Hematopoietic multipotent progenitor cell (in vitro differentiated cells): ENCODE measurements around the gene SPRR3. TPM values are rescaled to one million over a fixed set of nuclear protein-coding genes. Genes with fewer than 3 reads are reported as not detected.
"Not testable (repeated sequence)": the region's sequence is repeated elsewhere in the genome, so short reads cannot be mapped to it uniquely, and the experiment has no call there.

Experiments used
- DNase-seq, 3 donors: peaks; one replicate each; pipeline ENCODE4 v3.0.0-alpha.2; 2011 to 2015; ENCODE audit warnings: low read depth in 2 of 3, low spot score in 2 of 3
- total RNA-seq: library from RNA; depleted of rRNA; stranded (reverse); fragments of >200 nt; gene quantifications from one replicate; pipeline ENCODE4 v1.2.3, GENCODE V29; 2012

Gene SPRR3
- total RNA-seq, 1 donor = not detected

DNA sequence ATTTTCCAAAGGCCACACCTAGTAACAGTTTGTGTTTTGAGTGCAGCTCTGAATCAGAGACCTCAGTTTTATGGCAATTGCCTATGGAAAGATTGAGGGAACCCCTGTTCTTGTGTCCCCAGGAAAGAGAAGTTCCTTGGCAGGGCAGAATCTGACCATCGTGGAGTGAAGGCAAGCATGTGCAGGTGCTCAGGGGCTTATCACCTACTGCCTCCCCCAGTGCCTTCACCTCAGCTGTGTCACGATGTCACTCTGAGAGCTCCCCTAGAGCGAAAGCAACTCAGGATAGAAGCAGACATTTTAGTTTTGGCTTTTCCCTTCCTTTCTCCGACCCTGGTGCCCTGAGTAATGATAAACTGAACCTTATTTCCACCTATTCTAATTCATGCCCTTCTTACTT lies 19.5 kb upstream of the SPRR3 start:
- no peak for DNase-seq

DNA sequence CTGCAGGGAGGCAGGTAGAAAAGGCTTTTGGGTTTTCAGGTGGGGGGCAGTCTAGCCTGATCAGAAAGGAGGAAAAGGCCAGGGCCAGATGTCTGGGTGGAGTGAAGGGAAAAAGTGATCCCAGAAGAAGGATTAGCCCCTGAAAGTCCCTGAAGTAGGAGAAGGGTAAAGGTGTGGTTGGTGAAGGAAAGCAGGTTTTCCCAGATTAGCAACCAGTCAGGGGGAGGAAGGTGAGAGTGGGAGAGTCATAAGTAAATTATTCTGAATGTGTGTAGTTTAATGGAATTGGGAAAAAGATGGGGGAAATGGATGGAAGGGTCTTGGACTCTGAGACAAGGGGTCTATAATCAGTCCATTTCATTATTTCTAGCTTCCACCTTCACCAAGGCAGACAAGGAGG lies 18.3 kb upstream of the SPRR3 start:
- DNase-seq = no peak

- no peak for DNase-seq
Measured at GRCh38 chr1:152983743-152984142, 17.8 kb upstream of the SPRR3 start, which contains the start of gene SPRR1A. SPRR1A (plus strand) TSS chr1:152984081; CDS start chr1:152985231, 1,150 bp downstream.

- no peak for DNase-seq
Measured at GRCh38 chr1:152986578-152986977, 15.0 kb upstream of the SPRR3 start.

- DNase-seq = no peak
Measured at GRCh38 chr1:152993186-152993585, 8.4 kb upstream of the SPRR3 start.

GRCh38 chr1:152995842-152996241 lies 5.7 kb upstream of the SPRR3 start:
- no peak for DNase-seq

DNA sequence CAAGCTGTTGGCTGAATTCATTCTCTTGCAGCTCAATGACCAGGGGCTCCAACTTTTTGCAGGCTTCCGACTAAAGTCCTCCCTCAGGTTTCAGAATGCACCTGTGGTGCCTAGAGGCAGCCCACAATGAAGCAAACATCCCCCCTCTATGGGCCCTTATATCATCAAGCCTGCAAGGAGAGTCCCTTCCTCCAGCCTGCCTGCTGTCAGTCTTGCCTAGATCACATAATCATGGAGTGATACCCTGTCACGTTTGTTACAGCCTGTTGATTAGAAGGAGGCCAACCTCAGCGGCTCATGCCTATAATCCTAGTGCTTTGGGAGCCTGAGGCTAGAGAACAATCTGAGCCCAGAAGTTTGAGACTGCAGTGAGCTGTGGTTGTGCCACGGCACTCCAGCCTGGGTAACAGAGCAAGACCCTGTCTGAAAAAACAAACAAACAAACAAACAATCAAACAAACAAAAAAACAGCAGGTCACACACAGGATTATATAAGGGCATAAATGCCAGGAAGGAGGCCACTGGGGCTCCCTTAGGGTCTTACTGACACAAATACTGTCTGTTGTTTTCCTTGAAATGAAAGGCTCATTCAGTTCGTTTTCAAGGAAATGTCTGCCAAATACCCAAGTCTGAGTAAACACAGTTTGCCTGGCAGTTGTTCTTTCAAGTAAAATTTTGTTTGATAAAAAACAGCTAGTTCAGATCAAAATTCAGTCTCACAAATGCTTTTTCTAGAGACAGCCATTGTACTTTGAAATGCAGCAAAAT lies 4.7 kb upstream of the SPRR3 start:
- DNase-seq = no peak

GRCh38 chr1:152997901-152998300 lies 3.6 kb upstream of the SPRR3 start:
- DNase-seq = no peak

- DNase-seq = no peak
Measured at GRCh38 chr1:152998476-152998875, 3.1 kb upstream of the SPRR3 start.

- no peak for DNase-seq
Measured at GRCh38 chr1:152999818-153000217, 1.7 kb upstream of the SPRR3 start.

- no peak for DNase-seq
Measured at GRCh38 chr1:153000294-153000693, 1.3 kb upstream of the SPRR3 start.

- DNase-seq = not testable (repeated sequence)
Measured at GRCh38 chr1:153011235-153011758, 9.7 kb downstream of the SPRR3 start.

DNA sequence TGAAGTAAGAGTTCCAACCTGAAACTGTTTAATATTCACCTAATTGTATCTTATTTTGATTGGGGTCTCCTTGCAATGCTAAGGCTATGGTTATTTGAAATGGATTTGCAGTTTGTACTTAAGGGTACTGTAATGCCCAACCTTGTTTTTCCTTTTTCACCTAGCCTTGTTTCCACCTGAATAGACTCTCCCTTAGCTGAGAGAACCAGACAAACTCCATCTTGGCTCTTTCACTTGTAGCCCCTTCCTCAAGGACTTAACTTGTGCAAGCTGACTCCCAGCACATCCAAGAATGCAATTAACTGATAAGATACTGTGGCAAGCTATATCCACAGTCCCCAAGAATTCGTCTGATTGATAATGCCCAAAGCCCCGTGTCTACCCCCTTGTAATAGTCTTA lies 20.3 kb downstream of the SPRR3 start:
- DNase-seq = not testable (repeated sequence)

DNA sequence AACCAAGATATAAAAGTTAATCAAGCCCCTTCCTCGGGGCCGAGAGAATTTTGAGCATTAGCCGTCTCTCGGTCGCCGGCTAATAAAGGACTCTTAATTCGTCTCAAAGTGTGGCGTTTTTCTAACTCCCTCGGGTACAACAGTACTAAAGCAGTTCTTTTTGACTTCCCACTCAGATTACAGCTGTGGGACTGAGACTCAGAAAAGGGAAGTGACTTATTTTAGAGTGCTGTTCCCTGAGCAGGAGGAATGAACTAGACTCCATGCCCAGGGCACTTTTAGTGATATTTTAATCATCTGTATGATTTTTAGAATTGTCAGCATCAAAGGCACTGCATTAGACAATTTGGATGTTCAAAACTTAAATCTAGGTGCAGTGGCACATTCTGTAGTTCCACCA lies 20.8 kb downstream of the SPRR3 start:
- peak in 1 of 3 donors; percentile 23 for DNase-seq

DNA sequence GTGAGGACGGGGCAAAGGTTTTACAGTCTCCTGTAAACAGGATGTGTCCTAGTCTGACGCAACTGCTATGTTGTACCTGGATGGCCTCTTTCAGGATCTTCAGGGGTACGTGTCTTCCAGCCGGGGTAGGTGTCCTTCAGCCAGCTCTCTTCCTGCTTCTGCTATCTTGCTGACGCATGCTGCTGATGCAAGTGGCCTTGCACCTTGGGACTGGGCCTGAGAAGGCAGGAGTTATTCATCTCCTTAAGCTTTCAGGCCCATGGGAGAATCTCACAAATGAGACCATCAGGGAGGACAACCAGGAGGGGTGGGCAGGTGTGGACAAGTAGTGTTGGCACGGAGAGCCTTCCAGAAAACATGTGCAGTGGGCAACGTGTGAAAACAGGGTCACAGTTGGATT lies 21.6 kb downstream of the SPRR3 start:
- DNase-seq = no peak

DNA sequence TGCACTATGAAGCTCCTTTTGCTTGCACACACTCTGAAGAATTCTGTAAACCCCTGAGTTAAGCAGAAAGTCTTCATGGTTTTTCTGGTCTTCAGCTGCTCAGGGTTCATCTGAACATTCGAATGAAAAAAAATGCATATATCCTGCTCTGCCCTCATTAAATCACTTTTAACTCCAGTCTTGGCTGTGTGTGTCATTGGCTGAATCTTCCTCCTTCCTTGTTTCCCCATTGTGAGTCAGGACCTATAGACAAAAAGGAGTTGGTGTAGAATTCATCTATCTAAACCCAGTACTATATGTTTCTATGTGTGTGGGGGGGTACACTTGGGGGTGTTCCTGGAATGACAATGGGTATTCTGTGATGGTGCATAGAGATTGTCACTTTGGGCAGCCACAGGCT lies 22.9 kb downstream of the SPRR3 start:
- no peak for DNase-seq

DNA sequence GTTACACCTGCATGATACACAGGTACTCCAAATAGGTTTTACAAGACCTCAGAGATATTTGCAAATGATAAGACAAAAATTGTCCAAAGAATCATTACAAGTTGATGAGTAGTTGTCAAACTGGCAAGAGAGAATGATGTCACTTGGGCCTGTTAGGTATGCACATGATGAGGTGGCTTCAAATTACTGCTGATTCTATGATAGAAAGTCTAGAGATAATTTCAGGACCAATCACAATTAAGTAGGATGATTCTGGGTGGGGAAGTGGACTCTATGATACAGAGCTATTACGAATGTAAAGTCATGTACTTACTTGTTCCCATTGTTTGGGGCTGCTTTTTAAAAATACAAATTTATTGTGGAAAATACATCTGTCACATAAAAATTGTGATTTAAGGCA lies 24.2 kb downstream of the SPRR3 start:
- no peak for DNase-seq

DNA sequence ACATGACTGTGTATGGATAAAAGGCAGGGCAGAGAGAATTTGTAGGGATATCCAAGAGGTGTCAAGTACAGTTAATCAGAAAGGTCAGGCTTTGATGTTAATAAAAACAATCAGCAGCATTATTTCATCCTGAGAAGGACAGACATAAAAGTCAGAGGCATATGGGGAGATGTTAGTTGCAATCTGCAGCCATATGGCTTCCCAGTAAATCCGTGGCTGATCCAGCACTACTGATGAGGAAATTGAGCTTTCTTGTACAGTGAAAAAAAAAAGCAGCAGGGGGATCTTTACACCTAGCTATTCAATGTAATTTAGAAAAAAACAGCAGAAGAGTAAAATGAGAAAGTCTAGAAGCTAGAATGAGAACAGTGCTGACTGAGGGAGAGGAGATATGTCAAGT lies 27.2 kb downstream of the SPRR3 start:
- no peak for DNase-seq

- no peak for DNase-seq
Measured at GRCh38 chr1:153030895-153031294, 29.3 kb downstream of the SPRR3 start, which contains the start of gene SPRR1B. SPRR1B (plus strand) TSS chr1:153031203; CDS start chr1:153032346, 1,143 bp downstream.

- DNase-seq = no peak
Measured at GRCh38 chr1:153032073-153032472, 30.5 kb downstream of the SPRR3 start.

DNA sequence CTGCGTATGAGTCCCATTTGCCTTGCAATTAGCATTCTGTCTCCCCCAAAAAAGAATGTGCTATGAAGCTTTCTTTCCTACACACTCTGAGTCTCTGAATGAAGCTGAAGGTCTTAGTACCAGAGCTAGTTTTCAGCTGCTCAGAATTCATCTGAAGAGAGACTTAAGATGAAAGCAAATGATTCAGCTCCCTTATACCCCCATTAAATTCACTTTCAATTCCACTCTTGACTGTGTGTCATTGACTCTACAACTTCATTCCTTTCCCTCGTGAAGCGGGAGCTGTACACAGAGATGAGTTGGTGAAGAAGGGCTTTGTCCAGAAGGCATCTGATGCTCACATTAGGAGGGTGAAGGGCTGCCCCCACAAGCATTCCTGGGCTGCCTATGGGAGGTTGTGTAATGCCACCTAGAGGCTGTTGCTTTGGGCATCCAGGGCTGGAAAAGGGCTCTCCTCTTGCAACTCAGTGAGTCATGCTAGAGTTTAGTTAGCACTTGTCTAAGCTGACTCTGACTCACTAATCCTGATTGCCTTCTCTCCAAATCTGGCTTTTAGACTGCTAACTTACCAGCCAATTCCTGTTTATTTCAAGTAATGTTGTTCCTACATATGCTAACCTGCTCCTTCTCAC lies 31.2 kb downstream of the SPRR3 start:
- DNase-seq = no peak

GRCh38 chr1:153035211-153035610 lies 33.7 kb downstream of the SPRR3 start:
- DNase-seq = no peak
